Spleen (tissue), 7 donors: Measurements from ENCODE around the gene SSTR4.

Experiments used
- CTCF ChIP-seq, 11 experiments: fragments of 200-600 bp in 7 of 11; fragments of 450-650 bp in 4 of 11; sonication (generic) in 4 of 11; IDR thresholded peaks in 8 of 11; conservative IDR thresholded peaks in 3 of 11; 1 replicate in 7 of 11; 2 replicates in 4 of 11; pipeline versions ENCODE4 v1.4.0 to v1.8.0; 2016 to 2021; ENCODE audit warnings: antibody characterized with exemption in 11 of 11, inconsistent platforms in 4 of 11, mild to moderate bottlenecking in 1 of 11
- POLR2A ChIP-seq, 3 donors: fragments of 450-650 bp; IDR thresholded peaks; one replicate each; pipeline ENCODE4 v1.5.1; 2017; ENCODE audit warnings: antibody characterized with exemption in 3 of 3, mild to moderate bottlenecking in 1 of 3
- POLR2AphosphoS5 ChIP-seq, 3 donors: sonication (generic); formaldehyde crosslinking; IDR thresholded peaks; one replicate each; pipeline ENCODE4 v1.5.1; 2017; ENCODE audit warnings: antibody characterized with exemption in 3 of 3
- donor health status: DM: no; HTN: no; CAD: no; lungs with moderate emphysema.
- donor health status: DM: no; HTN: no; CAD: no.
- donor health status: DM: no; HTN: no; CAD: no.

GRCh38 chr20:23058240-23058639, 23.1 kb downstream of the SSTR4 start:
- TF ChIP-seq CTCF (IDR thresholded peaks at IDR 0.05 in 8 of 11, conservative IDR thresholded peaks at IDR 0.05 in 3 of 11) (no peak), POLR2AphosphoS5 (IDR thresholded peaks at IDR 0.05) (no peak), POLR2A (IDR thresholded peaks at IDR 0.05) (no peak)
